H9 (cell line): ENCODE data around the gene UBALD1. TPM values are rescaled to one million over a fixed set of nuclear protein-coding genes. Genes with fewer than 3 reads are reported as not detected.
A peak's percentile ranks its signal among the peaks of the same experiment; 100 is the strongest.

ENCODE experiments used
- DNase-seq: peaks from one replicate; pipeline ENCODE4 v3.0.0-alpha.2; 2017
- H2AFZ ChIP-seq: one replicate; pipeline ENCODE4 v1.6.1; 2013; ENCODE audit warnings: mild to moderate bottlenecking, low read length, control low read depth, moderate library complexity
- H2AK5ac ChIP-seq: 2 replicates; pipeline ENCODE4 v1.6.1; 2013; ENCODE audit warnings: low read length, control low read depth, mixed read lengths; ENCODE audit not compliant: insufficient read length
- H2BK120ac ChIP-seq: one replicate; pipeline ENCODE4 v1.6.1; 2013; ENCODE audit warnings: low read depth, mild to moderate bottlenecking, low read length, control low read depth, inconsistent platforms; ENCODE audit not compliant: poor library complexity, severe bottlenecking
- H2BK12ac ChIP-seq: 2 replicates; pipeline ENCODE4 v1.6.1; 2013; ENCODE audit warnings: low read length, control low read depth, mixed read lengths, low read depth; ENCODE audit not compliant: insufficient read length
- H2BK15ac ChIP-seq: 2 replicates; pipeline ENCODE4 v1.6.1; 2013; ENCODE audit warnings: low read depth, low read length, control low read depth
- H2BK20ac ChIP-seq: one replicate; pipeline ENCODE4 v1.6.1; 2013; ENCODE audit warnings: low read depth, mild to moderate bottlenecking, low read length, control low read depth, inconsistent platforms; ENCODE audit not compliant: poor library complexity, severe bottlenecking
- H2BK5ac ChIP-seq: 2 replicates; pipeline ENCODE4 v1.6.1; 2013; ENCODE audit warnings: low read length, control low read depth, mixed read lengths; ENCODE audit not compliant: insufficient read length
- H3K14ac ChIP-seq: 2 replicates; pipeline ENCODE4 v1.6.1; 2013; ENCODE audit warnings: low read length, control low read depth; ENCODE audit not compliant: insufficient read depth
- H3K18ac ChIP-seq: 2 replicates; pipeline ENCODE4 v1.6.1; 2013; ENCODE audit warnings: low read depth, mild to moderate bottlenecking, mixed read lengths, low read length, control low read depth; ENCODE audit not compliant: insufficient read length
- H3K23ac ChIP-seq: 2 replicates; pipeline ENCODE4 v1.6.1; 2013; ENCODE audit warnings: low read length, control low read depth, mixed read lengths, low read depth; ENCODE audit not compliant: insufficient read length
- H3K23me2 ChIP-seq: 2 replicates; pipeline ENCODE4 v1.6.1; 2013; ENCODE audit warnings: low read depth, mild to moderate bottlenecking, mixed read lengths, low read length, control low read depth; ENCODE audit not compliant: insufficient read length, poor library complexity, severe bottlenecking
- H3K27ac ChIP-seq: 2 replicates; pipeline ENCODE4 v1.5.1; 2013; ENCODE audit warnings: low read length, control low read depth, mixed read lengths, low read depth; ENCODE audit not compliant: insufficient read length
- H3K27me3 ChIP-seq: 2 replicates; pipeline ENCODE4 v1.6.1; 2013; ENCODE audit warnings: low read length, control low read depth, inconsistent platforms; ENCODE audit not compliant: insufficient read depth
- H3K4ac ChIP-seq: 2 replicates; pipeline ENCODE4 v1.6.1; 2013; ENCODE audit warnings: low read depth, mild to moderate bottlenecking, control low read depth, inconsistent platforms, low read length, moderate library complexity
- H3K4me1 ChIP-seq: 2 replicates; pipeline ENCODE4 v1.6.1; 2013; ENCODE audit warnings: low read length, control low read depth, inconsistent platforms; ENCODE audit not compliant: insufficient read depth
- H3K4me2 ChIP-seq: 2 replicates; pipeline ENCODE4 v1.6.1; 2013; ENCODE audit warnings: low read length, control low read depth, mixed read lengths; ENCODE audit not compliant: insufficient read length, insufficient read depth
- H3K56ac ChIP-seq: 2 replicates; pipeline ENCODE4 v1.6.1; 2013; ENCODE audit warnings: low read depth, mild to moderate bottlenecking, mixed read lengths, low read length, control low read depth; ENCODE audit not compliant: insufficient read length
- H3K79me1 ChIP-seq: 2 replicates; pipeline ENCODE4 v1.6.1; 2013; ENCODE audit warnings: low read depth, mild to moderate bottlenecking, moderate library complexity, low read length, control low read depth, inconsistent platforms; ENCODE audit not compliant: insufficient read depth, poor library complexity, severe bottlenecking
- H3K79me2 ChIP-seq: 2 replicates; pipeline ENCODE4 v1.6.1; 2013; ENCODE audit warnings: low read length, control low read depth, inconsistent platforms; ENCODE audit not compliant: insufficient read depth
- H3K9ac ChIP-seq: 2 replicates; pipeline ENCODE4 v1.6.1; 2013; ENCODE audit warnings: low read length, control low read depth, mixed read lengths; ENCODE audit not compliant: insufficient read length; ENCODE audit errors: extremely low read depth
- H3K9me3 ChIP-seq: one replicate; pipeline ENCODE4 v1.6.1; 2013; ENCODE audit warnings: low read depth, low read length, inconsistent platforms; ENCODE audit not compliant: control insufficient read depth
- H3T11ph ChIP-seq: one replicate; pipeline ENCODE4 v1.6.1; 2013; ENCODE audit warnings: mild to moderate bottlenecking, low read length, control low read depth, inconsistent platforms
- H4K20me1 ChIP-seq: one replicate; pipeline ENCODE4 v1.6.1; 2013; ENCODE audit not compliant: control insufficient read depth, insufficient read length, insufficient read depth
- H4K5ac ChIP-seq: 2 replicates; pipeline ENCODE4 v1.6.1; 2013; ENCODE audit warnings: low read depth, mild to moderate bottlenecking, mixed read lengths, low read length, control low read depth; ENCODE audit not compliant: insufficient read length
- H4K8ac ChIP-seq: replicated peaks from 2 replicates; pipeline ENCODE4 v1.6.1; 2013; ENCODE audit warnings: low read length, control low read depth, mixed read lengths, low read depth; ENCODE audit not compliant: insufficient read length
- H4K91ac ChIP-seq: 2 replicates; pipeline ENCODE4 v1.6.1; 2013; ENCODE audit warnings: low read depth, mild to moderate bottlenecking, moderate library complexity, mixed read lengths, low read length, control low read depth; ENCODE audit not compliant: insufficient read length
- H3K27ac Mint-ChIP-seq, 3 experiments: 2 replicates in 2 of 3; 3 replicates in 1 of 3; pipeline ENCODE4 v1.8.0; 2020 to 2021; ENCODE audit warnings: mixed read lengths in 3 of 3, mild to moderate bottlenecking in 1 of 3, moderate library complexity in 1 of 3
- H3K27me3 Mint-ChIP-seq: 2 replicates; pipeline ENCODE4 v1.8.0; 2021; ENCODE audit warnings: low read depth, mild to moderate bottlenecking, moderate library complexity, mixed read lengths
- H3K36me3 Mint-ChIP-seq, 3 experiments: 2 replicates in 2 of 3; 3 replicates in 1 of 3; pipeline ENCODE4 v1.8.0; 2020 to 2021; ENCODE audit warnings: low read depth in 3 of 3, mixed read lengths in 3 of 3; ENCODE audit not compliant: insufficient read depth in 1 of 3
- H3K4me1 Mint-ChIP-seq, 2 experiments: 2 replicates each; pipeline ENCODE4 v1.8.0; 2020; ENCODE audit warnings: mixed read lengths in 2 of 2
- H3K4me3 Mint-ChIP-seq, 2 experiments: 2 replicates in 1 of 2; 3 replicates in 1 of 2; pipeline ENCODE4 v1.8.0; 2020 to 2021; ENCODE audit warnings: mild to moderate bottlenecking in 2 of 2, mixed read lengths in 2 of 2, moderate library complexity in 1 of 2
- H3K9me3 Mint-ChIP-seq, 2 experiments: 2 replicates in 1 of 2; 3 replicates in 1 of 2; pipeline ENCODE4 v1.8.0; 2020; ENCODE audit warnings: mild to moderate bottlenecking in 2 of 2, mixed read lengths in 2 of 2, moderate library complexity in 1 of 2
- WGBS: extraction: QIAGEN DNeasy Blood & Tissue Kit; methylation state at CpG from one replicate; pipeline ENCODE4 v1.1.7; 2013; ENCODE audit warnings: missing lambda C conversion rate, low lambda C conversion rate, mixed read lengths; ENCODE audit not compliant: insufficient read length; ENCODE audit errors: extremely low coverage; 5-methylcytosine and 5-hydroxymethylcytosine counted together
- total RNA-seq: library from RNA; stranded (reverse); gene quantifications from 2 replicates; pipeline ENCODE4 v1.2.1, GENCODE V29; 2021
- TF ChIP-seq, protein P1 (sequence below): fragments of 200-600 bp; sonication (generic); conservative IDR thresholded peaks from 3 replicates; pipeline ENCODE4 v1.8.0; 2021; ENCODE audit warnings: antibody characterized with exemption, mild to moderate bottlenecking

UBALD1 gene
- total RNA-seq, 1 experiment from 2014 or later: 80.9 TPM

DNA sequence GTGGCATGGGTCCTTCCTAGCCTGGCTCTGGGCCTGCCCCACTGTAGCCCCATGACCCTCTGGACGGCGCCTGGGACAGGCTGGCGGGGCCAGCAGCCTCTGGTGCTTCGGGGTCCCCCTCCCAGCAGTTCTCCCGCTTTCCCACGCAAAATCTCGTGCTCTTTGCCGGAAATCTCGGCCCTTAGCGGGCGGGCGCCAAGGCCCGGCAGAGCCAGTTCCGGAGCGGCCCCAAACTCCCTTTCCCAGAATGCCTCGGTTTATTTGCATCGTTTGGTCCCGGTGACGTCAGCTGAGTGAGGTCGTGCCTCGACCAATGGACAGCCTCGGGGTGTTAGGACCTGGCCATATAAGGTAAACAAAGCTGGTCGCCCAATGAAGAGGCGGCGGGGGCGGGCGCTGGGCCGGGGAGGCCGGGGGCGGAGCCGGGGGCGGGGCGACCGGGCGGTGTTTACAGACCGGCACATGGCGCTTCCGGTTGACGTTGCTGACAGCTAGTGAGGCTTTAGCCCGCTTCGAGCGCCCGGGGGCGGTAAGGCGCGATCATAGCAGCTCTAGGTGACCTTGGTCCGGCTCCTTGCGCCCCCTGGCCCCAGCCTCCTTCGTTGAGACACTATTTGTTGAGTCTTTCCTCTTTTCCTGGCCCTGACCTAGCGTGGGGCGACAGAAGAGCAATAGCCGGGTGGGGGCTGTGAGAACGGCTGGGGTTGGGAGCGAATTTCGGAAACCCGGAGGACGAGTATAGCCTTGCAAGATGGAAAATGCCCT lies 1.5 kb upstream of the UBALD1 start:
- H4K5ac ChIP-seq: peak overlapping the region; percentile 15
- H3K9me3 ChIP-seq: no peaks in the 10 kb centered on the region
- no peak overlapping the region for H2BK15ac ChIP-seq
- H2AK5ac ChIP-seq: no peak overlapping the region
- WGBS: no CpG with 5 or more reads among the region's 57 CpGs
- TF ChIP-seq, protein P1, sequence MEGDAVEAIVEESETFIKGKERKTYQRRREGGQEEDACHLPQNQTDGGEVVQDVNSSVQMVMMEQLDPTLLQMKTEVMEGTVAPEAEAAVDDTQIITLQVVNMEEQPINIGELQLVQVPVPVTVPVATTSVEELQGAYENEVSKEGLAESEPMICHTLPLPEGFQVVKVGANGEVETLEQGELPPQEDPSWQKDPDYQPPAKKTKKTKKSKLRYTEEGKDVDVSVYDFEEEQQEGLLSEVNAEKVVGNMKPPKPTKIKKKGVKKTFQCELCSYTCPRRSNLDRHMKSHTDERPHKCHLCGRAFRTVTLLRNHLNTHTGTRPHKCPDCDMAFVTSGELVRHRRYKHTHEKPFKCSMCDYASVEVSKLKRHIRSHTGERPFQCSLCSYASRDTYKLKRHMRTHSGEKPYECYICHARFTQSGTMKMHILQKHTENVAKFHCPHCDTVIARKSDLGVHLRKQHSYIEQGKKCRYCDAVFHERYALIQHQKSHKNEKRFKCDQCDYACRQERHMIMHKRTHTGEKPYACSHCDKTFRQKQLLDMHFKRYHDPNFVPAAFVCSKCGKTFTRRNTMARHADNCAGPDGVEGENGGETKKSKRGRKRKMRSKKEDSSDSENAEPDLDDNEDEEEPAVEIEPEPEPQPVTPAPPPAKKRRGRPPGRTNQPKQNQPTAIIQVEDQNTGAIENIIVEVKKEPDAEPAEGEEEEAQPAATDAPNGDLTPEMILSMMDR: peak; percentile 67
- no peak overlapping the region for H3K23ac ChIP-seq
- H2AFZ ChIP-seq: no peak overlapping the region
- H3K14ac ChIP-seq: peak overlapping the region; percentile 95
- H4K91ac ChIP-seq: no peak overlapping the region
- H3K27ac ChIP-seq: peak overlapping the region; percentile 97
- Mint-ChIP-seq H3K36me3 (peaks cover 0 to 2% (median 0%) of the 10 kb centered on the region in 3 experiments; a peak in 2 of 7 replicates), H3K27me3 (peaks cover 1% of the 10 kb centered on the region; the same call in 1 of the 2 replicates), H3K9me3 (no peaks in the 10 kb centered on the region), H3K4me1 (peaks cover 31 to 41% of the 10 kb centered on the region in 2 experiments), H3K27ac (peak overlapping the region; percentile 100), H3K4me3 (peak overlapping the region; percentile 86 to 93)
- peak overlapping the region; percentile 98 for H3K18ac ChIP-seq
- no peaks in the 10 kb centered on the region for H3K27me3 ChIP-seq
- peak overlapping the region; percentile 27 for H3K4ac ChIP-seq
- peaks cover 16% of the 10 kb centered on the region; the same call in 1 of the 2 replicates for H3K79me2 ChIP-seq
- peak overlapping the region; percentile 58 for H3K4me2 ChIP-seq
- no peaks in the 10 kb centered on the region for H4K20me1 ChIP-seq
- H3K9ac ChIP-seq: peak overlapping the region; percentile 81
- peak overlapping the region; percentile 87 for H2BK120ac ChIP-seq
- H2BK12ac ChIP-seq: no peak overlapping the region
- no peak overlapping the region for H3K56ac ChIP-seq
- H2BK5ac ChIP-seq: peak overlapping the region; percentile 93
- H3K79me1 ChIP-seq: peaks cover 6% of the 10 kb centered on the region
- H4K8ac ChIP-seq: no peak overlapping the region
- peak; percentile 100 for DNase-seq
- H3K4me1 ChIP-seq: no peaks in the 10 kb centered on the region
- peak overlapping the region; percentile 32 for H2BK20ac ChIP-seq
- H3K23me2 ChIP-seq: peaks cover 12% of the 10 kb centered on the region
- H3T11ph ChIP-seq: peak overlapping the region; percentile 4
